CD4-positive, alpha-beta T cell treated with Interleukin-4 for 1 hour (primary cell): ENCODE results near the gene LATS1.
"Not testable (repeated sequence)": the region's sequence is repeated elsewhere in the genome, so short reads cannot be mapped to it uniquely, and the experiment has no call there.

ENCODE experiments used
- DNase-seq, 2 donors: peaks; one replicate each; pipeline ENCODE4 v3.0.0-alpha.2; 2020 to 2022

LATS1 gene

GRCh38 chr6:149717588-149718458, at the start of gene LATS1:
Gene LATS1 (minus strand): TSS chr6:149718101. CDS start chr6:149702126, 15,975 bp downstream.
- DNase-seq, result peak; percentile 87 to 89

- DNase-seq, result no peak
Measured at GRCh38 chr6:149766156-149766769, 48.4 kb upstream of the LATS1 start.

- no peak for DNase-seq
Measured at GRCh38 chr6:149763866-149764265, 46.0 kb upstream of the LATS1 start.

- DNase-seq, result no peak
Measured at GRCh38 chr6:149761438-149761837, 43.5 kb upstream of the LATS1 start.

- DNase-seq, result no peak
Measured at GRCh38 chr6:149756261-149756636, 38.3 kb upstream of the LATS1 start.

GRCh38 chr6:149755300-149756260, 37.7 kb upstream of the LATS1 start:
- no peak for DNase-seq

GRCh38 chr6:149754548-149754947, 36.6 kb upstream of the LATS1 start:
- DNase-seq, result no peak

GRCh38 chr6:149753374-149753637, 35.4 kb upstream of the LATS1 start:
- DNase-seq, result not testable (repeated sequence)

GRCh38 chr6:149752600-149753373, 34.9 kb upstream of the LATS1 start:
- no peak for DNase-seq

- DNase-seq, result not testable (repeated sequence)
Measured at GRCh38 chr6:149751920-149752319, 34.0 kb upstream of the LATS1 start.

- DNase-seq, result no peak
Measured at GRCh38 chr6:149751239-149751638, 33.3 kb upstream of the LATS1 start.

GRCh38 chr6:149750136-149750609, 32.3 kb upstream of the LATS1 start:
- peak; percentile 39 to 56 for DNase-seq

- DNase-seq, result peak; percentile 90 to 91
Measured at GRCh38 chr6:149749594-149750135, 31.8 kb upstream of the LATS1 start, which contains the start of gene PCMT1. Gene PCMT1 (plus strand): TSS chr6:149749741. CDS start chr6:149749902, 161 bp downstream.

- DNase-seq, result not testable (repeated sequence)
Measured at GRCh38 chr6:149749082-149749593, 31.2 kb upstream of the LATS1 start.

GRCh38 chr6:149746147-149746946, 28.4 kb upstream of the LATS1 start, which contains the start of gene NUP43:
Gene NUP43 (minus strand): TSS chr6:149746529. CDS start chr6:149746495, 34 bp downstream.
- peak; percentile 93 to 95 for DNase-seq

GRCh38 chr6:149745252-149745651, 27.4 kb upstream of the LATS1 start:
- DNase-seq, result not testable (repeated sequence)

- DNase-seq, result no peak
Measured at GRCh38 chr6:149734915-149735314, 17.0 kb upstream of the LATS1 start.

- no peak for DNase-seq
Measured at GRCh38 chr6:149733089-149733720, 15.3 kb upstream of the LATS1 start.

GRCh38 chr6:149729824-149730223, 11.9 kb upstream of the LATS1 start:
- DNase-seq, result no peak
